ENCODE data around the gene NAV1. TPM values are rescaled to one million over a fixed set of nuclear protein-coding genes. Genes with fewer than 3 reads are reported as not detected.

NAV1 gene
- total RNA-seq, 1 experiment from 2014 or later, result 51.0 TPM

- H3K4me3 Mint-ChIP-seq, result no peak overlapping the region
These were observed 34.0 kb upstream of the NAV1 start for GRCh38 chr1:201504799-201505502.

GRCh38 chr1:201505503-201505890 lies 33.4 kb upstream of the NAV1 start:
- ChIA-PET POLR2A (interaction anchor here (0.6 to 2.0 kb wide), 3 partner anchors 24 to 311 kb away, joined by 3 to 11 read pairs (median 3); no protein-coding TSS in a partner anchor), CTCF (interaction anchor here (0.8 to 5.6 kb wide), 9 partner anchors 10 to 287 kb away, joined by 3 to 63 read pairs (median 4); no protein-coding TSS in a partner anchor)
- Mint-ChIP-seq H3K27ac (peak overlapping the region; percentile 96), H3K27me3 (ENCODE audit: low read depth) (peaks cover 39% of the 10 kb centered on the region), H3K4me1 (peaks cover 54% of the 10 kb centered on the region), H3K9me3 (no peaks in the 10 kb centered on the region), H3K36me3 (no peaks in the 10 kb centered on the region), H3K4me3 (peak overlapping the region; percentile 67; the same call in 1 of the 2 replicates)
- no peak for TF ChIP-seq ZNF416 (CRISPR knock-in tag; IDR thresholded peaks at IDR 0.05)
- no peak for TF ChIP-seq CDX4 (CRISPR knock-in tag; IDR thresholded peaks at IDR 0.05; ENCODE audit: borderline replicate concordance)
- TF ChIP-seq ETV6 (CRISPR knock-in tag; IDR thresholded peaks at IDR 0.05), result peak; percentile 21; the same call in 1 of the 2 replicates
- TF ChIP-seq IRF2 (CRISPR knock-in tag; IDR thresholded peaks at IDR 0.05; ENCODE audit: borderline replicate concordance, low read depth), result no peak
- TF ChIP-seq IRF1 (CRISPR knock-in tag; IDR thresholded peaks at IDR 0.05), result no peak
- DNase-seq (ENCODE audit: low spot score) (no peak), ATAC-seq (peak; percentile 56)

More at GRCh38 chr1:201504799-201505502, 34.0 kb upstream of the NAV1 start:
- H3K36me3 Mint-ChIP-seq, result no peaks in the 10 kb centered on the region
- TF ChIP-seq ATF6 (CRISPR knock-in tag; IDR thresholded peaks at IDR 0.05), result no peak
- ATAC-seq (no peak), DNase-seq (ENCODE audit: low spot score) (no peak)
- peaks cover 60% of the 10 kb centered on the region for H3K4me1 Mint-ChIP-seq
- H3K27ac Mint-ChIP-seq, result peak overlapping the region; percentile 96
- no peaks in the 10 kb centered on the region for H3K9me3 Mint-ChIP-seq
- CTCF ChIA-PET, result interaction anchor here (1.0 to 11.6 kb wide), 10 partner anchors 8 to 288 kb away, joined by 3 to 276 read pairs (median 6); partner anchors contain the start of gene PHLDA3
- H3K27me3 Mint-ChIP-seq (ENCODE audit: low read depth), result peaks cover 39% of the 10 kb centered on the region
- POLR2A ChIA-PET, result interaction anchor here (1.3 to 2.0 kb wide), 2 partner anchors 23 to 26 kb away, joined by 3 to 11 read pairs; no protein-coding TSS in a partner anchor

GRCh38 chr1:201506092-201506491 lies 32.8 kb upstream of the NAV1 start:
- no peaks in the 10 kb centered on the region for H3K36me3 Mint-ChIP-seq
- TF ChIP-seq E2F5 (CRISPR knock-in tag; IDR thresholded peaks at IDR 0.05) (0 out of 2 replicates have a peak, but pooled peaks have one; percentile 2), MLX (CRISPR knock-in tag; IDR thresholded peaks at IDR 0.05) (no peak)
- no peak overlapping the region for H3K27ac Mint-ChIP-seq
- ATAC-seq (no peak), DNase-seq (ENCODE audit: low spot score) (no peak)
- ChIA-PET POLR2A (interaction anchor here (0.6 to 2.0 kb wide), 2 partner anchors 24 to 310 kb away, joined by 3 to 11 read pairs; no protein-coding TSS in a partner anchor), CTCF (interaction anchor here (0.8 to 5.6 kb wide), 10 partner anchors 11 to 287 kb away, joined by 3 to 63 read pairs (median 6); no protein-coding TSS in a partner anchor)
- H3K4me3 Mint-ChIP-seq, result peak overlapping the region; percentile 67
- peaks cover 39% of the 10 kb centered on the region for H3K27me3 Mint-ChIP-seq (ENCODE audit: low read depth)
- no peaks in the 10 kb centered on the region for H3K9me3 Mint-ChIP-seq
- H3K4me1 Mint-ChIP-seq, result peaks cover 48% of the 10 kb centered on the region

GRCh38 chr1:201506557-201507359 lies 32.2 kb upstream of the NAV1 start, which contains the start of gene CSRP1:
Gene CSRP1, minus strand, starts transcription at chr1:201507123. Its CDS starts 10,820 bp downstream, at chr1:201496303.
- H3K4me1 Mint-ChIP-seq, result peaks cover 49% of the 10 kb centered on the region
- peak within 1 kb of the TSS; percentile 67 for H3K4me3 Mint-ChIP-seq
- H3K9me3 Mint-ChIP-seq, result no peaks in the 10 kb centered on the region
- ATAC-seq (peak; percentile 19), DNase-seq (ENCODE audit: low spot score) (peak; percentile 49)
- H3K27ac Mint-ChIP-seq, result no peak within 1 kb of the TSS
- H3K27me3 Mint-ChIP-seq (ENCODE audit: low read depth), result peaks cover 39% of the 10 kb centered on the region
- ChIA-PET CTCF (interaction anchor here (0.6 to 5.6 kb wide), 8 partner anchors 11 to 286 kb away, joined by 3 to 63 read pairs (median 6); no protein-coding TSS in a partner anchor), POLR2A (interaction anchor here (0.7 to 2.0 kb wide), 2 partner anchors 23 to 25 kb away, joined by 3 to 11 read pairs; no protein-coding TSS in a partner anchor)
- no peaks in the 10 kb centered on the region for H3K36me3 Mint-ChIP-seq
- TF ChIP-seq OVOL2 (CRISPR knock-in tag; IDR thresholded peaks at IDR 0.05; ENCODE audit: borderline replicate concordance) (no peak), JAZF1 (CRISPR knock-in tag; IDR thresholded peaks at IDR 0.05) (no peak), E2F5 (CRISPR knock-in tag; IDR thresholded peaks at IDR 0.05) (peak; percentile 48; the same call in 1 of the 2 replicates), TEAD1 (CRISPR knock-in tag; IDR thresholded peaks at IDR 0.05) (0 out of 2 replicates have a peak, but pooled peaks have one; percentile 51), ETV6 (CRISPR knock-in tag; IDR thresholded peaks at IDR 0.05) (peak; percentile 54), CDX4 (CRISPR knock-in tag; IDR thresholded peaks at IDR 0.05; ENCODE audit: borderline replicate concordance) (no peak), GABPB1 (CRISPR knock-in tag; IDR thresholded peaks at IDR 0.05) (peak; percentile 48; the same call in 1 of the 2 replicates), AR (CRISPR knock-in tag; IDR thresholded peaks at IDR 0.05) (no peak)
